ENCODE data around the gene PFKFB3. TPM values are rescaled to one million over a fixed set of nuclear protein-coding genes. Genes with fewer than 3 reads are reported as not detected.
A peak's percentile ranks its signal among the peaks of the same experiment; 100 is the strongest.

PFKFB3 gene
- total RNA-seq, 6 donors from 2014 or later: 48.2 to 236 (median 83.5) TPM

DNA sequence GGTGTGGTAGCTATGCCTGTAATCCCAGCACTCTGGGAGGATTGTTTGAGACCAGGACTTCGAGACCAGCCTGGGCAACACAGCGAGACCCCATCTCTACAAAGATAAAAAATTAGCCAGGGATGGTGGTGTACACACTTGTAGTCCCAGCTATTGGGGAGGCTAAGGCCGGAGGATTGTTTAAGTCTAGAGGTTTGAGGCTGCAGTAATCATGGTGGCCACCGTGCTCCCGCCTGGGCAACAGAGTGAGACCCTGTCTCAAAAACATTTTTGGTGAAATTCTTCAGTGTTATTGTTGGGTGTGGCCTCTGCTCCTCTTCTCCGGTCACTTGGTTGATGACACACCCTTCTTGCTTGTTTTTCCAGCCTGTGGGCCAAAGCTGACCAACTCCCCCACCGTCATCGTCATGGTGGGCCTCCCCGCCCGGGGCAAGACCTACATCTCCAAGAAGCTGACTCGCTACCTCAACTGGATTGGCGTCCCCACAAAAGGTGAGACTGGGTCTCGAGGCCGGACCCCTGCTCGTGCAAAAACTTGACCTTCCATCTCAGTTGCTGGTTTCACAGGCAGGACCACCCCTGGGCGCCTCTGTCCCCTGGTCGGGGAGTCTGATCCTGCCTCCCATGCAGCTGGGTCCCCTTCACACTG is 10.6 kb downstream of the PFKFB3 start:
- WGBS, 2 donors: 89 to 90% methylated on average over 17 of the region's 17 CpGs

DNA sequence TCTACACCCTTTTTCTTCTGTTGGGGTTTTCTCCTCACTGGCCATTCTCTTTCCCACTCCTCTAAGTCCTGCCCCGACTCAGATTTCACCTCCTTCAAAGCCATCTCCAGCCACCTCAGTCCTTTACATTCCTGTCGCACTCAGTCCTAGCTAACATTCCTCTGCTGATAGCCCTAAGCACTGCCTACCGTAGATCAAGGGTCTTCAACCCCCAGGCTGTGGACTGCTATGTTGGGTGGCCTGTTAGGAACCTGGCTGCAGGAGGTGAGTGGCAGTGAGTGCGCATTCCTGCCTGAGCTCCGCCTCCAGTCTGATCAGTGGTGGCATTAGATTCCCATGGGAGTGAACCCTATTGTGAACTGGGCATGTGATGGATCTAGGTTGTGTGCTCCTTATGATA is 11.2 kb downstream of the PFKFB3 start:
- no peaks in the 10 kb centered on the region for H3K27me3 ChIP-seq
- H3K27ac ChIP-seq: peak overlapping the region in 1 of 4 donors; percentile 31
- peaks cover 48 to 59% (median 56%) of the 10 kb centered on the region in 4 donors for H3K36me3 ChIP-seq
- no peak overlapping the region for H3K4me3 ChIP-seq
- DNase-seq (no peak), ATAC-seq (ENCODE audit: low FRiP score in 2 of 2) (no peak)
- WGBS, 2 donors: 75 to 95% methylated on average over 5 of the region's 5 CpGs
- H3K4me1 ChIP-seq: peaks cover 9 to 26% (median 13%) of the 10 kb centered on the region in 4 donors
- no peaks in the 10 kb centered on the region for H3K9me3 ChIP-seq
- no peak for TF ChIP-seq POLR2A (IDR thresholded peaks at IDR 0.05)
- TF ChIP-seq EP300 (IDR thresholded peaks at IDR 0.05): no peak
- TF ChIP-seq, protein P1, sequence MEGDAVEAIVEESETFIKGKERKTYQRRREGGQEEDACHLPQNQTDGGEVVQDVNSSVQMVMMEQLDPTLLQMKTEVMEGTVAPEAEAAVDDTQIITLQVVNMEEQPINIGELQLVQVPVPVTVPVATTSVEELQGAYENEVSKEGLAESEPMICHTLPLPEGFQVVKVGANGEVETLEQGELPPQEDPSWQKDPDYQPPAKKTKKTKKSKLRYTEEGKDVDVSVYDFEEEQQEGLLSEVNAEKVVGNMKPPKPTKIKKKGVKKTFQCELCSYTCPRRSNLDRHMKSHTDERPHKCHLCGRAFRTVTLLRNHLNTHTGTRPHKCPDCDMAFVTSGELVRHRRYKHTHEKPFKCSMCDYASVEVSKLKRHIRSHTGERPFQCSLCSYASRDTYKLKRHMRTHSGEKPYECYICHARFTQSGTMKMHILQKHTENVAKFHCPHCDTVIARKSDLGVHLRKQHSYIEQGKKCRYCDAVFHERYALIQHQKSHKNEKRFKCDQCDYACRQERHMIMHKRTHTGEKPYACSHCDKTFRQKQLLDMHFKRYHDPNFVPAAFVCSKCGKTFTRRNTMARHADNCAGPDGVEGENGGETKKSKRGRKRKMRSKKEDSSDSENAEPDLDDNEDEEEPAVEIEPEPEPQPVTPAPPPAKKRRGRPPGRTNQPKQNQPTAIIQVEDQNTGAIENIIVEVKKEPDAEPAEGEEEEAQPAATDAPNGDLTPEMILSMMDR (IDR thresholded peaks at IDR 0.05): no peak
- TF ChIP-seq POLR2AphosphoS5 (IDR thresholded peaks at IDR 0.05): no peak

More for the DNA sequence above, 10.6 kb downstream of the PFKFB3 start:
- Histone ChIP-seq H3K27me3 (no peaks in the 10 kb centered on the region), H3K4me3 (no peak overlapping the region), H3K36me3 (peaks cover 45 to 54% (median 51%) of the 10 kb centered on the region in 4 donors), H3K9me3 (no peaks in the 10 kb centered on the region), H3K4me1 (peaks cover 9 to 28% (median 15%) of the 10 kb centered on the region in 4 donors), H3K27ac (peak overlapping the region in 2 of 4 donors; percentile 31 to 72)
- no peak for DNase-seq
- no peak for ATAC-seq (ENCODE audit: low FRiP score in 2 of 2)
- TF ChIP-seq, protein P1 (IDR thresholded peaks at IDR 0.05): no peak
- TF ChIP-seq POLR2A (IDR thresholded peaks at IDR 0.05) (no peak), POLR2AphosphoS5 (IDR thresholded peaks at IDR 0.05) (no peak), EP300 (IDR thresholded peaks at IDR 0.05) (no peak)

DNA sequence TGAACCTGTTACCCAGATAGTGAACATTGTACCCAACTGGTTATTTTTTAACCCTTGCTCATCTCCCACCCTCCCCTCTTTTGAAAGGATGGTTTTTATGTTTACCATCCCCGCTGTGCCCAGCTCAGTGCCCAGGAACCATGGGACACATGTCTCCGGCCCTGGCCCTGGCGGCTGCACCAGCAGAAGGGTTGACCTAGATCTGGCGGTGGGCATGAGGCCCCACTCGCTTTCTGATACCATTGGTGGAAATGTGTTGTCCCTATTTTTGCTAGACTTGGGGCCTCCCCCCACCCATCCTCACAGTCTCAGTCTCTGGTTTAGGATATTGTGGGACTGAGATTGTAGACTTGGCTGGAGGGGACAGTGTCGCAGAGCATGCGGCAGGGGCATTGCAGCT is 11.9 kb downstream of the PFKFB3 start:
- no peaks in the 10 kb centered on the region for H3K27me3 ChIP-seq
- no peaks in the 10 kb centered on the region for H3K9me3 ChIP-seq
- H3K36me3 ChIP-seq: peaks cover 55 to 66% (median 63%) of the 10 kb centered on the region in 4 donors
- H3K4me1 ChIP-seq: peaks cover 9 to 25% (median 12%) of the 10 kb centered on the region in 4 donors
- H3K27ac ChIP-seq: no peak overlapping the region
- 98 to 99% methylated on average over 7 of the region's 7 CpGs for WGBS, 2 donors
- no peak for ATAC-seq (ENCODE audit: low FRiP score in 2 of 2)
- TF ChIP-seq, protein P1 (IDR thresholded peaks at IDR 0.05): no peak
- no peak for TF ChIP-seq POLR2A (IDR thresholded peaks at IDR 0.05)
- H3K4me3 ChIP-seq: no peak overlapping the region
- no peak for DNase-seq

DNA sequence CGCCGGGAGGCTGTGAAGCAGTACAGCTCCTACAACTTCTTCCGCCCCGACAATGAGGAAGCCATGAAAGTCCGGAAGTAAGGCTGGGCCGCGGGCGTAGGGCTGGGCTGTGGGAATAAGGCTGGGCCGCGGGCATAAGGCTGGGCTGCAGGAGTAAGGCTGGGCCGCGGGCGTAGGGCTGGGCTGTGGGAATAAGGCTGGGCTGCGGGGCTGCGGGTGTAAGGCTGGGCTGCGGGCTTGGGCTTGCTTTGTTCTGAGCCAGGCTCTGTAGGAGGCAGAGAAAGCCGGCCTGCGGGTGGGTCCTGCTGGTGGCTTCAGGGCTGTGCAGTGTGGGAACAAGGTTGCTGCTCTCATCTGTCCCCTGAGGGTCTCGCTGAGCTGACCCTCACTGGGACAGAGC is 12.5 kb downstream of the PFKFB3 start:
- no peaks in the 10 kb centered on the region for H3K27me3 ChIP-seq

More for the DNA sequence above, 12.5 kb downstream of the PFKFB3 start:
- peaks cover 60 to 73% (median 70%) of the 10 kb centered on the region in 4 donors for H3K36me3 ChIP-seq
- no peak overlapping the region for H3K27ac ChIP-seq
- DNase-seq: no peak
- peaks cover 9 to 25% (median 12%) of the 10 kb centered on the region in 4 donors for H3K4me1 ChIP-seq
- TF ChIP-seq, protein P1 (IDR thresholded peaks at IDR 0.05): no peak
- TF ChIP-seq POLR2AphosphoS5 (IDR thresholded peaks at IDR 0.05): no peak
- TF ChIP-seq EP300 (IDR thresholded peaks at IDR 0.05): no peak
- no peak for TF ChIP-seq POLR2A (IDR thresholded peaks at IDR 0.05)
- H3K4me3 ChIP-seq: no peak overlapping the region
- no peaks in the 10 kb centered on the region for H3K9me3 ChIP-seq
- no peak for ATAC-seq (ENCODE audit: low FRiP score in 2 of 2)
- 98% methylated on average over 8 to 19 of the region's 19 CpGs for WGBS, 2 donors
